ENCODE data around the gene TRIAP1.

DNA sequence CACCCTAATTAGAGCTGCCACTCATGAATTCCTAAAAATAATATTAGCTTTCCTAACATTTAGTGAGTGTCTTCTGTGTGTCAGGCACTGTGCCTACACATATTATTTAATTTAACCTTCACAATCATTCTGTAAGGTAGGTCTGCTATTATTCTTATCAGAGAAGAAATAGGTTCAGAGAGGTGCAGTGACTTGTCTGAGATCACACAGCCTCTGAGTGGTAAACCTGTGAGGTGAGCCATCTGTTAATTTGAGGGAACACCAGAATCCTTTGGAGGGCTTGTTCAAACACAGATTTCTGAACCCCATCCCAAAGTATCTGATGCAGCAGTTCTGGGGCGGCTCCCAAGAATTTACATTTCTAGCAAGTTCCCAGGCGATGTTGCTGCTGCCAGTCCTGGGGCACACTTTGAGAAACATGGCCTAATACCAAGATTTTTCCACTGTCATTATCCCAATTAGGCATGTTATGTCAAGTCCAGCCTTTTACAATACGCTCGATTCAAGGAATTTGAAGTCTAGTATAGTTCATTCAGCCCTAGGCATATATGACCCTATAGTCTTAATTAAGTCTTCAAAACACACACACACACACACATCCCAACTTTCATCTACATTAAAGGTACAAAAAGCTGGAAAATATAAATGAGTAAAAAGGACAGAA lies 28.1 kb downstream of the TRIAP1 start:
- TF ChIP-seq EZH2 (IDR thresholded peaks at IDR 0.05; ENCODE audit: borderline replicate concordance, low read length), result no peak
- TF ChIP-seq, protein P1, sequence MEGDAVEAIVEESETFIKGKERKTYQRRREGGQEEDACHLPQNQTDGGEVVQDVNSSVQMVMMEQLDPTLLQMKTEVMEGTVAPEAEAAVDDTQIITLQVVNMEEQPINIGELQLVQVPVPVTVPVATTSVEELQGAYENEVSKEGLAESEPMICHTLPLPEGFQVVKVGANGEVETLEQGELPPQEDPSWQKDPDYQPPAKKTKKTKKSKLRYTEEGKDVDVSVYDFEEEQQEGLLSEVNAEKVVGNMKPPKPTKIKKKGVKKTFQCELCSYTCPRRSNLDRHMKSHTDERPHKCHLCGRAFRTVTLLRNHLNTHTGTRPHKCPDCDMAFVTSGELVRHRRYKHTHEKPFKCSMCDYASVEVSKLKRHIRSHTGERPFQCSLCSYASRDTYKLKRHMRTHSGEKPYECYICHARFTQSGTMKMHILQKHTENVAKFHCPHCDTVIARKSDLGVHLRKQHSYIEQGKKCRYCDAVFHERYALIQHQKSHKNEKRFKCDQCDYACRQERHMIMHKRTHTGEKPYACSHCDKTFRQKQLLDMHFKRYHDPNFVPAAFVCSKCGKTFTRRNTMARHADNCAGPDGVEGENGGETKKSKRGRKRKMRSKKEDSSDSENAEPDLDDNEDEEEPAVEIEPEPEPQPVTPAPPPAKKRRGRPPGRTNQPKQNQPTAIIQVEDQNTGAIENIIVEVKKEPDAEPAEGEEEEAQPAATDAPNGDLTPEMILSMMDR (IDR thresholded peaks at IDR 0.05; ENCODE audit: low read length), result no peak

Data from OCI-LY1 (cell line).